AG10803 (cell line): ENCODE data around the gene C1orf52.

ENCODE experiments used
- DNase-seq: peaks from one replicate; pipeline ENCODE4 v3.0.0; 2010; ENCODE audit warnings: low read depth
- H3K4me3 ChIP-seq: 2 replicates; pipeline ENCODE4 v1.5.1; 2011; ENCODE audit warnings: mild to moderate bottlenecking, low read length, control low read depth
- TF ChIP-seq, protein P1 (sequence below): conservative IDR thresholded peaks from 2 replicates; pipeline ENCODE4 v1.5.1; 2011; ENCODE audit warnings: mild to moderate bottlenecking, low read length, control low read depth, inconsistent platforms

C1orf52 gene

GRCh38 chr1:85223334-85223733 is 36.1 kb downstream of the C1orf52 start:
- no peak overlapping the region for H3K4me3 ChIP-seq
- TF ChIP-seq, protein P1, sequence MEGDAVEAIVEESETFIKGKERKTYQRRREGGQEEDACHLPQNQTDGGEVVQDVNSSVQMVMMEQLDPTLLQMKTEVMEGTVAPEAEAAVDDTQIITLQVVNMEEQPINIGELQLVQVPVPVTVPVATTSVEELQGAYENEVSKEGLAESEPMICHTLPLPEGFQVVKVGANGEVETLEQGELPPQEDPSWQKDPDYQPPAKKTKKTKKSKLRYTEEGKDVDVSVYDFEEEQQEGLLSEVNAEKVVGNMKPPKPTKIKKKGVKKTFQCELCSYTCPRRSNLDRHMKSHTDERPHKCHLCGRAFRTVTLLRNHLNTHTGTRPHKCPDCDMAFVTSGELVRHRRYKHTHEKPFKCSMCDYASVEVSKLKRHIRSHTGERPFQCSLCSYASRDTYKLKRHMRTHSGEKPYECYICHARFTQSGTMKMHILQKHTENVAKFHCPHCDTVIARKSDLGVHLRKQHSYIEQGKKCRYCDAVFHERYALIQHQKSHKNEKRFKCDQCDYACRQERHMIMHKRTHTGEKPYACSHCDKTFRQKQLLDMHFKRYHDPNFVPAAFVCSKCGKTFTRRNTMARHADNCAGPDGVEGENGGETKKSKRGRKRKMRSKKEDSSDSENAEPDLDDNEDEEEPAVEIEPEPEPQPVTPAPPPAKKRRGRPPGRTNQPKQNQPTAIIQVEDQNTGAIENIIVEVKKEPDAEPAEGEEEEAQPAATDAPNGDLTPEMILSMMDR, result no peak
- no peak for DNase-seq

DNA sequence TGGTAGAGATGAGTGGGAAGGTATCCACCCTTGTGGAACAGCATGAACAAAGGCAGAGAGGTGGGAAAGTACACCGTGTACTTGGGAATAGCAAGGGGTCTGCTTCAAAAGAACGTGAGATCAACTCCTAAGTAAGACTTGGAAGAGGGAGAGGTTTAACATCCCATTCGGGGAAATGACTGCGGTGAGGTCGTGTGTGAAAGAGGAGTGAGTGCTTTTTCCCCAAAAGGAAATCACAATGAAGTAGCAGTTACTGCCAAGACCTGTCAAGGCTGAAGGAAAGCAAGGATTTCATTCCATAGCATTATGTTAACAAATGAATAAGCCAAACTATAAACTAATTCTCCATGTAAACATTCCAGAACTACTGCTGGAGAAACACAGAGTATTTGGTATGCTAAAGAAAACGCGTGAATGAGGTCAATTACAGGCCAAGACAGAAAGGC is 38.7 kb downstream of the C1orf52 start:
- no peak overlapping the region for H3K4me3 ChIP-seq
- TF ChIP-seq, protein P1, result no peak

DNA sequence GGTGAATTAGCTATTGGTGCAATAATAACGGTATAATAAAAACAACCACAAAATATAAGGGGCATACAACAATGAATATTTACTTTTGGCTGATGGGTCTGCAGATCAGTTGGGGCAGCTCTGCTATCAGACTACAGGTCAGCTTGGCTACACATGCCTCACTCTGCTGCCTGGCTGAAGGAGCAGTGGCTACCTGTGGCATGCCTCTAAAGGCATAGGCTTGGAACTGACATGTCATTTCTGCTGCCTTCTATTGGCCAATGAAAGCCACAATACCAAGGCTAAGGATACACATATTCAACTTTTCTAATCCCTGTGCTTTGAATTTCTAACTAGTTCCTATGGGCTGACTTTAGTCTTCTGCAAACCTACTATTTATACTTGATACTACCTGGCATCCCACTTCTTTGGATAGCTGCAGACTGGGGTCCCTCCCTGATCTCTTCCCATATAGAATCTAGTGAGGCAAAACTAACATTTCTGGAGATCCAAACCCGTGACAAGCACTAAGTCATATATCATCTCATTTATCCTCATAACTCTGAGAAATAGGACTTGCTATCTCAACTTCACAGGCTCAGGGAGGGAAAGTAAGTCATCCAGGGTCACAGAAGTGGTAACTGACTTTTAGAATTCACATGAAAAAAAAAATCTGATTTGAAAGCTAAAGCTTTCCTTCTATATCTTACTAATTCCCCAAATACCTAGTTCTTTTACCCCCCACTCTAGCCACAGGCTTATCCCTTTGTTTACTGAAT is 39.4 kb downstream of the C1orf52 start:
- no peak for DNase-seq
- TF ChIP-seq, protein P1, result no peak
- no peak overlapping the region for H3K4me3 ChIP-seq

More for the DNA sequence above, 38.7 kb downstream of the C1orf52 start:
- no peak for DNase-seq

GRCh38 chr1:85216697-85217096 is 42.8 kb downstream of the C1orf52 start:
- TF ChIP-seq, protein P1, result no peak
- no peak overlapping the region for H3K4me3 ChIP-seq
- DNase-seq, result no peak

- TF ChIP-seq, protein P1, result no peak
- DNase-seq, result no peak
- H3K4me3 ChIP-seq, result no peak overlapping the region
Observed at GRCh38 chr1:85214654-85215053, 44.8 kb downstream of the C1orf52 start.

GRCh38 chr1:85208488-85208887 is 51.0 kb downstream of the C1orf52 start:
- no peak for DNase-seq
- TF ChIP-seq, protein P1, result no peak
- H3K4me3 ChIP-seq, result no peak overlapping the region

DNA sequence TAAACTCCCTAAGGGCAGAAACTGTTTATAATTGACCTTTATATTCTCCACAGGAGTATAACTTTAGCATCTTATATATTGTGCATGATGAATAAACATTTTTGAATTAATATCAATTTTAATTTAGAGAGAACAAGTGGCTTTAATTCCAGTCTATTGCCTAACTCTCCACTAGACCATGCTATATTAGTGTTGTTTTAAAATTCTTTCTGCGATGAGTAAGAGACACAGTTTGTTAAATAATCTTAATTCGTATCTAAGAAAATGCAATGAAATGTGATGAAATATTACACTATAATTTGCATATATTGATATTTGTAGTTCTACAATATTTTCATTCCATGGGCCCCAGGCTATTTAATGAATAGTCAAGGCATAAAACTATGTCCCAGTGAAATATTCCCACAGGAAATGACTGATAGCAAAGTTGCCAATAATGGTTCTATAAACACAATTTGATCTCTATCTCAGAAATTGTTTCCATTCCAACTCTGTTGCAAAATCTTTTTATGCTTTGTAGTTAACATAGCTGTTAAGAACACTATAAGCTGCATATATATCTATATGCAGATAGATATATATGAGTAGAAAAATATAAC is 55.8 kb downstream of the C1orf52 start:
- TF ChIP-seq, protein P1, result no peak
- DNase-seq, result peak; percentile 42

More for the DNA sequence above, 55.8 kb downstream of the C1orf52 start:
- H3K4me3 ChIP-seq, result no peak overlapping the region
